Measurements from ENCODE around the gene RNF25.

Gene RNF25

DNA sequence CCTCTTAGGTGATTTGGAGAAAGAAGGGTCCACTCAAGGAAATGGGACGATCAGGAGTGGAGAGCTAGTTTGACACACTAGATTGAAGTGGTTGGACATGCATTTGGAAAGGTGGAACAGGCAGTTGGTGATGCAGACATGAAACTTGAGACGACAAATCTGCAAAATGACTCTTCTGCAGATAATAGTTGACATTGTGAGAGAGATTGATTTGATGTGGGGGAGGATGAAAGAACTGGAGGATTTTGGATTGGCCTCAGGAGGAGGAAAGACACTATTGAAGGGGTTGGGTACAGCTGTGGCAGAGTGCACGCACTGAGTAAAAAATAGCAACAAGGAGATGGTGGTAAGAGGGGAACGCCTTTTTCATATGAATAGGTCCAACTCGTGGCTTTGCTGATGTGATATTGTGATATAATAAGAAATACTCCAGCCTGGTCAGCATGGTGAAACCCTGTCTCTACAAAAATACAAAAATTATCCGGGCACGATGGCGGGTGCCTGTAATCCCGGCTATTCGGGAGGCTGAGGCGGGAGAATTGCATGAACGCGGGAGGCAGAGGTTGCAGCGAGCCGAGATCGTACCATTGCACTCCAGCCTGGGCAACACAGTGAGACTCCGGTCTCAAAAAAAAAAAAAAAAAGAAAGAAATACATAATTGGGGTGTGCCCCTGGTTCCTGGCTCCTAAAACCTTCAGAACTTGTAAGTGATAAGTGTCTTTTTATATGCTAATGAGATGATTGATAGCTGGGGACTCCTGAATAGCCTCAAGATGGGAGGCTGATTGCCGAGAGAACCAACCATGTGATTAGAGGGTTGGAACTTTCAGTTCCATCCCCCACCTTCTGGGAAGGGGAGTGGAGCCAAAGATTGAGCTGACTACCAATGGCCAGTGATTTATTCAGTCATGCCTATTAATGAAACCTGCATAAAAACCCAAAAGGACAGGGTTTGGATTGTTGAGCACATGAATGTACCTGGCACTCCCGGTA is 48.5 kb upstream of the RNF25 start:
- H4K20me1 ChIP-seq (ENCODE audit: insufficient read depth, low read length, poor library complexity, severe bottlenecking) = no peaks in the 10 kb centered on the region
- peaks cover 19% of the 10 kb centered on the region for H3K4me1 ChIP-seq (ENCODE audit: insufficient read depth, low read length, poor library complexity, severe bottlenecking)
- no peaks in the 10 kb centered on the region; the same call in 1 of the 2 replicates for H3K36me3 ChIP-seq (ENCODE audit: insufficient read depth, low read length)
- H3F3A ChIP-seq (ENCODE audit: low read depth) = no peaks in the 10 kb centered on the region; the same call in 1 of the 2 replicates
- H3K79me2 ChIP-seq (ENCODE audit: insufficient read depth, low read length) = peaks cover 33% of the 10 kb centered on the region; the same call in 1 of the 2 replicates
- TF ChIP-seq, protein P1, sequence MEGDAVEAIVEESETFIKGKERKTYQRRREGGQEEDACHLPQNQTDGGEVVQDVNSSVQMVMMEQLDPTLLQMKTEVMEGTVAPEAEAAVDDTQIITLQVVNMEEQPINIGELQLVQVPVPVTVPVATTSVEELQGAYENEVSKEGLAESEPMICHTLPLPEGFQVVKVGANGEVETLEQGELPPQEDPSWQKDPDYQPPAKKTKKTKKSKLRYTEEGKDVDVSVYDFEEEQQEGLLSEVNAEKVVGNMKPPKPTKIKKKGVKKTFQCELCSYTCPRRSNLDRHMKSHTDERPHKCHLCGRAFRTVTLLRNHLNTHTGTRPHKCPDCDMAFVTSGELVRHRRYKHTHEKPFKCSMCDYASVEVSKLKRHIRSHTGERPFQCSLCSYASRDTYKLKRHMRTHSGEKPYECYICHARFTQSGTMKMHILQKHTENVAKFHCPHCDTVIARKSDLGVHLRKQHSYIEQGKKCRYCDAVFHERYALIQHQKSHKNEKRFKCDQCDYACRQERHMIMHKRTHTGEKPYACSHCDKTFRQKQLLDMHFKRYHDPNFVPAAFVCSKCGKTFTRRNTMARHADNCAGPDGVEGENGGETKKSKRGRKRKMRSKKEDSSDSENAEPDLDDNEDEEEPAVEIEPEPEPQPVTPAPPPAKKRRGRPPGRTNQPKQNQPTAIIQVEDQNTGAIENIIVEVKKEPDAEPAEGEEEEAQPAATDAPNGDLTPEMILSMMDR (conservative IDR thresholded peaks at IDR 0.05; ENCODE audit: low read length) = no peak
- no peak for TF ChIP-seq EZH2phosphoT487 (IDR thresholded peaks at IDR 0.05; ENCODE audit: borderline replicate concordance)
- H2AFZ ChIP-seq (ENCODE audit: low read length) = no peak overlapping the region
- no peaks in the 10 kb centered on the region for H3K27me3 ChIP-seq (ENCODE audit: insufficient read depth, low read length, poor library complexity, severe bottlenecking)
- H3K9me3 ChIP-seq (ENCODE audit: insufficient read depth, low read depth, low read length) = no peaks in the 10 kb centered on the region
- no peak overlapping the region for H3K4me2 ChIP-seq (ENCODE audit: low read depth, low read length, poor library complexity, severe bottlenecking)
- no peak overlapping the region for H3K4me3 ChIP-seq (ENCODE audit: low read length, poor library complexity, severe bottlenecking)
- H3K9ac ChIP-seq (ENCODE audit: low read depth, low read length, poor library complexity, severe bottlenecking) = no peak overlapping the region
- no peaks in the 10 kb centered on the region for H3K9me2 ChIP-seq (replicated peaks; ENCODE audit: low read depth, low read length)

DNA sequence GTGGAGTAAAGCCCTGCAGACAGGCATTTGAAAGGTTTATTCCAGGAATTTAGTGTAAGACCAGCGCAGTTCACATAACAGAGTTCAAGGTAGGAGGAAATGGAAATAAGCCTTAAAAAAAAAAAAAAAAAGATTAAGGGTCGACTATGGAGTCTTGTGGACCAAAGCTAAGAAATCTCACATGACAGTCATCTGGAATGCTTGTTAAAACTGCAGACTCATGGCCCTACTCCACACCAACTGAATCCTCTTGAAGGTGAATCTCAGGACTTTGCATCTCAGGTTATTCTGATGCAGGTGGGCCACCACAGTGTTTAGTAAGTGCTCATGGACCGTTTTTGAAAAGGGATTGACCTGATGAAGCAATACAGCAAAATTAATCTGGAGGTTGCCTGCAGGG is 47.7 kb upstream of the RNF25 start:
- Histone ChIP-seq H4K20me1 (ENCODE audit: insufficient read depth, low read length, poor library complexity, severe bottlenecking) (peaks cover 4% of the 10 kb centered on the region), H3K4me1 (ENCODE audit: insufficient read depth, low read length, poor library complexity, severe bottlenecking) (peaks cover 19% of the 10 kb centered on the region), H3K9me2 (replicated peaks; ENCODE audit: low read depth, low read length) (no peaks in the 10 kb centered on the region)

DNA sequence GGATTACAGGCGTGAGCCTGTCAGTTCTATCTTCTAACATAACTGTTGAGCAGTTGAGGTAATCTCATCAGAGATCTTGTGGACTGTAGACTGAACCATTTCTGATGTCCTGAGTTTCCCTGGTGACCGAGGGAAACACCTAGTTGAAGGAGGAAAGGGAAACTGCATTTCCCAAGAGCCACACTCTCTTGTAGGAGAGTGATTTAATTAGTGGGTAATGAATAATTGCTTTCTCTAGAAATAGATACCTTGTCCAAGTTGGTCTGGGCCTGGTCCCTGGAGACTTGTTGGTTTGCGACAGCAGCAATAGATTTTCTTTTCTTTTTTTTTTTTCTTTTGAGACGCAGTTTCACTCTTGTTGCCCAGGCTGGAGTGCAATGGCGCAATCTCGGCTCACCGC is 46.3 kb upstream of the RNF25 start:
- Histone ChIP-seq H3F3A (ENCODE audit: low read depth) (no peaks in the 10 kb centered on the region; the same call in 1 of the 2 replicates), H3K9me2 (replicated peaks; ENCODE audit: low read depth, low read length) (no peaks in the 10 kb centered on the region), H3K27me3 (ENCODE audit: insufficient read depth, low read length, poor library complexity, severe bottlenecking) (no peaks in the 10 kb centered on the region), H3K4me3 (ENCODE audit: low read length, poor library complexity, severe bottlenecking) (no peak overlapping the region), H3K9me3 (ENCODE audit: insufficient read depth, low read depth, low read length) (no peaks in the 10 kb centered on the region), H4K20me1 (ENCODE audit: insufficient read depth, low read length, poor library complexity, severe bottlenecking) (peaks cover 14% of the 10 kb centered on the region), H3K4me2 (ENCODE audit: low read depth, low read length, poor library complexity, severe bottlenecking) (no peak overlapping the region), H3K79me2 (ENCODE audit: insufficient read depth, low read length) (peaks cover 44% of the 10 kb centered on the region), H3K4me1 (ENCODE audit: insufficient read depth, low read length, poor library complexity, severe bottlenecking) (peaks cover 26% of the 10 kb centered on the region), H3K9ac (ENCODE audit: low read depth, low read length, poor library complexity, severe bottlenecking) (no peak overlapping the region), H3K36me3 (ENCODE audit: insufficient read depth, low read length) (no peaks in the 10 kb centered on the region; the same call in 1 of the 2 replicates), H2AFZ (ENCODE audit: low read length) (no peak overlapping the region)
- TF ChIP-seq EZH2phosphoT487 (IDR thresholded peaks at IDR 0.05; ENCODE audit: borderline replicate concordance) = no peak
- TF ChIP-seq, protein P1 (conservative IDR thresholded peaks at IDR 0.05; ENCODE audit: low read length) = no peak

More for the DNA sequence above, 47.7 kb upstream of the RNF25 start:
- no peaks in the 10 kb centered on the region; the same call in 1 of the 2 replicates for H3K36me3 ChIP-seq (ENCODE audit: insufficient read depth, low read length)
- H2AFZ ChIP-seq (ENCODE audit: low read length) = no peak overlapping the region
- no peak overlapping the region for H3K4me3 ChIP-seq (ENCODE audit: low read length, poor library complexity, severe bottlenecking)
- H3K27me3 ChIP-seq (ENCODE audit: insufficient read depth, low read length, poor library complexity, severe bottlenecking) = no peaks in the 10 kb centered on the region
- H3K4me2 ChIP-seq (ENCODE audit: low read depth, low read length, poor library complexity, severe bottlenecking) = no peak overlapping the region
- H3K9ac ChIP-seq (ENCODE audit: low read depth, low read length, poor library complexity, severe bottlenecking) = no peak overlapping the region
- TF ChIP-seq, protein P1 (conservative IDR thresholded peaks at IDR 0.05; ENCODE audit: low read length) = no peak
- no peak for TF ChIP-seq EZH2phosphoT487 (IDR thresholded peaks at IDR 0.05; ENCODE audit: borderline replicate concordance)
- H3K9me3 ChIP-seq (ENCODE audit: insufficient read depth, low read depth, low read length) = no peaks in the 10 kb centered on the region
- no peaks in the 10 kb centered on the region; the same call in 1 of the 2 replicates for H3F3A ChIP-seq (ENCODE audit: low read depth)
- peaks cover 30% of the 10 kb centered on the region; the same call in 1 of the 2 replicates for H3K79me2 ChIP-seq (ENCODE audit: insufficient read depth, low read length)
